ENCODE data around the gene FYN.

- TF ChIP-seq EZH2phosphoT487 (IDR thresholded peaks at IDR 0.05; ENCODE audit: insufficient read depth, low read depth) (no peak), EZH2 (IDR thresholded peaks at IDR 0.05; ENCODE audit: insufficient read depth, poor library complexity, severe bottlenecking) (no peak)
Observed at GRCh38 chr6:111680015-111680712, 193.1 kb downstream of the FYN start.
